HCT116 (cell line): ENCODE data around the gene CERT1.
"Not testable (repeated sequence)": the region's sequence is repeated elsewhere in the genome, so short reads cannot be mapped to it uniquely, and the experiment has no call there.

ENCODE experiments used
- EZH2 ChIP-seq: fragments of 200-600 bp; sonication (generic); IDR thresholded peaks from 2 replicates; pipeline ENCODE4 v1.6.1; 2017; ENCODE audit warnings: antibody characterized with exemption, mixed run types
- EZH2phosphoT487 ChIP-seq: fragments of 200-600 bp; IDR thresholded peaks from 2 replicates; pipeline ENCODE4 v1.6.1; 2018; ENCODE audit warnings: antibody characterized with exemption, borderline replicate concordance
- MAX ChIP-seq: IDR thresholded peaks from 2 replicates; pipeline ENCODE4 v1.6.1; 2012
- SRF ChIP-seq: IDR thresholded peaks from 2 replicates; pipeline ENCODE4 v1.6.1; 2012; ENCODE audit warnings: low read depth
- TF ChIP-seq, protein P1 (sequence below): IDR thresholded peaks from 2 replicates; pipeline ENCODE4 v1.6.1; 2012; ENCODE audit warnings: low read depth
- TF ChIP-seq, protein P2 (sequence below), 3 experiments: fragments of 200-600 bp in 1 of 3; sonication (generic) in 1 of 3; IDR thresholded peaks in 2 of 3; conservative IDR thresholded peaks in 1 of 3; 2 replicates each; pipeline ENCODE4 v1.5.1; 2012 to 2017; ENCODE audit warnings: low read depth in 2 of 3, low read length in 2 of 3, antibody characterized with exemption in 1 of 3, borderline replicate concordance in 1 of 3, control low read depth in 1 of 3, mild to moderate bottlenecking in 1 of 3, mixed read lengths in 1 of 3, mixed run types in 1 of 3, moderate library complexity in 1 of 3; ENCODE audit not compliant: insufficient read depth in 1 of 3

DNA sequence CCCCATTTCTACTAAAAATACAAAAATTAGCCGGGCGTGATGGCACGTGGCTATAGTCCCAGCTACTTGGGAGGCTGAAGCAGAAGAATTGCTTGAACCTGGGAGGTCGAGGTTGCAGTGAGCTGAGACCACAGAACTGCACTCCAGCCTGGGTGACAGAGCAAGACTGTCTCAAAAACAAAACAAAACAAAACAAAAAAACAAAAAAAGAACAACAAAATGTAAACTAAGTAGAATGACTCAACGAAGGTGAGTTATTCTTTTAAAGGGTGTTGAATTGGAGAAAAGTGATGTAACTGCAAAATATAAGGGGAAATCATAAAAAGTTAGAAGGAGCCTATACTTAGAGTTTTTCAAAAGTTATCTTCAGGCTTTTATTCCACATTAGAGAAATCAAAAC is 6.3 kb downstream of the CERT1 start:
- TF ChIP-seq, protein P1, sequence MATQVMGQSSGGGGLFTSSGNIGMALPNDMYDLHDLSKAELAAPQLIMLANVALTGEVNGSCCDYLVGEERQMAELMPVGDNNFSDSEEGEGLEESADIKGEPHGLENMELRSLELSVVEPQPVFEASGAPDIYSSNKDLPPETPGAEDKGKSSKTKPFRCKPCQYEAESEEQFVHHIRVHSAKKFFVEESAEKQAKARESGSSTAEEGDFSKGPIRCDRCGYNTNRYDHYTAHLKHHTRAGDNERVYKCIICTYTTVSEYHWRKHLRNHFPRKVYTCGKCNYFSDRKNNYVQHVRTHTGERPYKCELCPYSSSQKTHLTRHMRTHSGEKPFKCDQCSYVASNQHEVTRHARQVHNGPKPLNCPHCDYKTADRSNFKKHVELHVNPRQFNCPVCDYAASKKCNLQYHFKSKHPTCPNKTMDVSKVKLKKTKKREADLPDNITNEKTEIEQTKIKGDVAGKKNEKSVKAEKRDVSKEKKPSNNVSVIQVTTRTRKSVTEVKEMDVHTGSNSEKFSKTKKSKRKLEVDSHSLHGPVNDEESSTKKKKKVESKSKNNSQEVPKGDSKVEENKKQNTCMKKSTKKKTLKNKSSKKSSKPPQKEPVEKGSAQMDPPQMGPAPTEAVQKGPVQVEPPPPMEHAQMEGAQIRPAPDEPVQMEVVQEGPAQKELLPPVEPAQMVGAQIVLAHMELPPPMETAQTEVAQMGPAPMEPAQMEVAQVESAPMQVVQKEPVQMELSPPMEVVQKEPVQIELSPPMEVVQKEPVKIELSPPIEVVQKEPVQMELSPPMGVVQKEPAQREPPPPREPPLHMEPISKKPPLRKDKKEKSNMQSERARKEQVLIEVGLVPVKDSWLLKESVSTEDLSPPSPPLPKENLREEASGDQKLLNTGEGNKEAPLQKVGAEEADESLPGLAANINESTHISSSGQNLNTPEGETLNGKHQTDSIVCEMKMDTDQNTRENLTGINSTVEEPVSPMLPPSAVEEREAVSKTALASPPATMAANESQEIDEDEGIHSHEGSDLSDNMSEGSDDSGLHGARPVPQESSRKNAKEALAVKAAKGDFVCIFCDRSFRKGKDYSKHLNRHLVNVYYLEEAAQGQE = not testable (repeated sequence)
- TF ChIP-seq, protein P2, sequence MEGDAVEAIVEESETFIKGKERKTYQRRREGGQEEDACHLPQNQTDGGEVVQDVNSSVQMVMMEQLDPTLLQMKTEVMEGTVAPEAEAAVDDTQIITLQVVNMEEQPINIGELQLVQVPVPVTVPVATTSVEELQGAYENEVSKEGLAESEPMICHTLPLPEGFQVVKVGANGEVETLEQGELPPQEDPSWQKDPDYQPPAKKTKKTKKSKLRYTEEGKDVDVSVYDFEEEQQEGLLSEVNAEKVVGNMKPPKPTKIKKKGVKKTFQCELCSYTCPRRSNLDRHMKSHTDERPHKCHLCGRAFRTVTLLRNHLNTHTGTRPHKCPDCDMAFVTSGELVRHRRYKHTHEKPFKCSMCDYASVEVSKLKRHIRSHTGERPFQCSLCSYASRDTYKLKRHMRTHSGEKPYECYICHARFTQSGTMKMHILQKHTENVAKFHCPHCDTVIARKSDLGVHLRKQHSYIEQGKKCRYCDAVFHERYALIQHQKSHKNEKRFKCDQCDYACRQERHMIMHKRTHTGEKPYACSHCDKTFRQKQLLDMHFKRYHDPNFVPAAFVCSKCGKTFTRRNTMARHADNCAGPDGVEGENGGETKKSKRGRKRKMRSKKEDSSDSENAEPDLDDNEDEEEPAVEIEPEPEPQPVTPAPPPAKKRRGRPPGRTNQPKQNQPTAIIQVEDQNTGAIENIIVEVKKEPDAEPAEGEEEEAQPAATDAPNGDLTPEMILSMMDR (IDR thresholded peaks at IDR 0.05 in 2 of 3, conservative IDR thresholded peaks at IDR 0.05 in 1 of 3; ENCODE audit: borderline replicate concordance in 1 of 3, insufficient read depth in 1 of 3, low read depth in 2 of 3, low read length in 2 of 3) = not testable (repeated sequence)
- TF ChIP-seq EZH2, SRF, EZH2phosphoT487, MAX: not testable (repeated sequence)
